Memory B cell (primary cell): ENCODE data around the gene SAG.
A peak's percentile ranks its signal among the peaks of the same experiment; 100 is the strongest.

Source experiments
- ATAC-seq: fragments of 150-1000 bp; cut with Tn5 transposase; 2 replicates; pipeline ENCODE4 v1.10.0; 2021; ENCODE audit warnings: low read depth, mild to moderate bottlenecking, moderate library complexity
- DNase-seq, 2 donors: peaks; one replicate each; pipeline ENCODE4 v3.0.0; 2022; ENCODE audit warnings: low spot score in 2 of 2
- H3K27ac Mint-ChIP-seq: one replicate; pipeline ENCODE4 v1.8.0; 2022; ENCODE audit warnings: mild to moderate bottlenecking, moderate library complexity, mixed read lengths
- H3K27me3 Mint-ChIP-seq: one replicate; pipeline ENCODE4 v1.8.0; 2022; ENCODE audit warnings: mixed read lengths
- H3K36me3 Mint-ChIP-seq: one replicate; pipeline ENCODE4 v1.8.0; 2022; ENCODE audit warnings: mild to moderate bottlenecking, mixed read lengths
- H3K4me1 Mint-ChIP-seq: one replicate; pipeline ENCODE4 v1.8.0; 2022; ENCODE audit warnings: mixed read lengths
- H3K4me3 Mint-ChIP-seq: one replicate; pipeline ENCODE4 v1.8.0; 2022; ENCODE audit warnings: mild to moderate bottlenecking, moderate library complexity, mixed read lengths
- H3K9me3 Mint-ChIP-seq: one replicate; pipeline ENCODE4 v1.8.0; 2022; ENCODE audit warnings: mixed read lengths

The SAG gene

DNA sequence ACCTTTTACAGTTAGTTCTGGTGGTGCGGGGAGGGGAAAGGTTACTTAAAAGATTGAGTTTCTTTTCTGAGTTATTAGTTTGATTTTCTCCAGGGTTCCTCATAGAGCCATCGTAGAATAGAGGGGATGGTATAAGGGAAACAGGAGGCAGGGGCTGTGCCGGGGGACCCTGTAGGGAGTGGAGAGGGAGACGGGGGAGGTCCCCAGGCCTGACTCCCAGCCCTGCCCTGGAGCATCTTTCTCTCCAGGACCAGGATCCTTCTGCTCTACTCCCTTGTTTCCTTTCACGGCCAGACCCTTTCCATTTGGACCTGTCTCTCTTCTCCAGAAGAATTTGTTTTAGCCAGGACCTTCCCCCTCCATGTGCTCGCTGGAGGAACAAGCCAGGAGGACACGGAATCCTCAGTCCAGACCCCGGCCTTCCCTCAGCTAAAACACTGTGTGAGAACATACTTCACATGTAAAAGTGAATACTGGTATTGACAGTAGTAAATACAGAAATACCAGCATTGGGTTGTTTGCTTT, 82.0 kb downstream of the SAG start:
- DNase-seq (no peak), ATAC-seq (no peak)
- no peaks in the 10 kb centered on the region for H3K9me3 Mint-ChIP-seq
- H3K4me3 Mint-ChIP-seq: no peak overlapping the region
- peaks cover 27% of the 10 kb centered on the region for H3K4me1 Mint-ChIP-seq
- H3K27ac Mint-ChIP-seq: peak overlapping the region; percentile 28
- peaks cover 11% of the 10 kb centered on the region for H3K36me3 Mint-ChIP-seq
- no peaks in the 10 kb centered on the region for H3K27me3 Mint-ChIP-seq

DNA sequence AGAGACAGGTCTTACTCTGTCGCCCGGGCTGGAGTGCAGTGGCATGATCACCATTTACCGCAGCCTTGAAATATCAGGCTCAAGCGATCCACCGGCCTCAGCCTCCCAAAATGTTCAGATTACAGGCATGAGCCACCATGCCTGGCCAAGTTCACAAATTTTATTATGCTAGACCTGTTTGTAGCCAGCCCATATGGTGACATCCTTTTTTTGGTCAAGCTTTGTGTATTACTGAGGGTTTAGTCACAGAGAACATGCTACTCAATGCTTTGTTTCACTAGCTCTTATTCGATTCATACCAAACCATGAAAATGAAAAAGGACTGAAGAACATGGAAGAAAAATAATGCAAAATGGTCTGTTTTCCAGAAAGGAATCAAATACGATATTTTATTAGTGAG, 88.1 kb downstream of the SAG start:
- H3K4me3 Mint-ChIP-seq: no peak overlapping the region
- H3K27ac Mint-ChIP-seq: no peak overlapping the region
- no peak for ATAC-seq
- peaks cover 26% of the 10 kb centered on the region for H3K36me3 Mint-ChIP-seq
- H3K9me3 Mint-ChIP-seq: no peaks in the 10 kb centered on the region
- no peak for DNase-seq
- H3K4me1 Mint-ChIP-seq: peaks cover 15% of the 10 kb centered on the region
- H3K27me3 Mint-ChIP-seq: no peaks in the 10 kb centered on the region
